K562 treated with DMSO at 1 percent for 48 hours (cell line): ENCODE data around the gene RARS1. TPM values are rescaled to one million over a fixed set of nuclear protein-coding genes. Genes with fewer than 3 reads are reported as not detected.

ENCODE experiments used
- total RNA-seq: library from RNA; unstranded; fragments of 300-600 nt; gene quantifications from 2 replicates; pipeline ENCODE4 v1.2.3, GENCODE V29; 2022; ENCODE audit warnings: low replicate concordance; ENCODE audit errors: extremely low read depth

The RARS1 gene
- not detected in 2 replicates for total RNA-seq

GRCh38 chr5:168486136-168486879, at the start of gene RARS1:
Gene RARS1, plus strand, starts transcription at chr5:168486471. Its CDS starts 28 bp downstream, at chr5:168486499.

GRCh38 chr5:168528521-168529373, 42.5 kb downstream of the RARS1 start, which contains the start of gene FBLL1:
Gene FBLL1, plus strand, starts transcription at chr5:168529305. Its CDS starts 200 bp downstream, at chr5:168529505.

Other genes with a start within 250 kb of the RARS1 start
- gene WWC1, start 194.8 kb upstream of the RARS1 start, total RNA-seq = not detected in 2 replicates
- not detected in 2 replicates for gene FBLL1, start 42.8 kb downstream of the RARS1 start, total RNA-seq
- gene PANK3, start 92.9 kb downstream of the RARS1 start, total RNA-seq = not detected in 2 replicates